ENCODE measurements around the gene MSH3. TPM values are rescaled to one million over a fixed set of nuclear protein-coding genes. Genes with fewer than 3 reads are reported as not detected.

The MSH3 gene
- total RNA-seq, 4 donors from 2014 or later: 17.5 to 24.4 (median 21.2) TPM

DNA sequence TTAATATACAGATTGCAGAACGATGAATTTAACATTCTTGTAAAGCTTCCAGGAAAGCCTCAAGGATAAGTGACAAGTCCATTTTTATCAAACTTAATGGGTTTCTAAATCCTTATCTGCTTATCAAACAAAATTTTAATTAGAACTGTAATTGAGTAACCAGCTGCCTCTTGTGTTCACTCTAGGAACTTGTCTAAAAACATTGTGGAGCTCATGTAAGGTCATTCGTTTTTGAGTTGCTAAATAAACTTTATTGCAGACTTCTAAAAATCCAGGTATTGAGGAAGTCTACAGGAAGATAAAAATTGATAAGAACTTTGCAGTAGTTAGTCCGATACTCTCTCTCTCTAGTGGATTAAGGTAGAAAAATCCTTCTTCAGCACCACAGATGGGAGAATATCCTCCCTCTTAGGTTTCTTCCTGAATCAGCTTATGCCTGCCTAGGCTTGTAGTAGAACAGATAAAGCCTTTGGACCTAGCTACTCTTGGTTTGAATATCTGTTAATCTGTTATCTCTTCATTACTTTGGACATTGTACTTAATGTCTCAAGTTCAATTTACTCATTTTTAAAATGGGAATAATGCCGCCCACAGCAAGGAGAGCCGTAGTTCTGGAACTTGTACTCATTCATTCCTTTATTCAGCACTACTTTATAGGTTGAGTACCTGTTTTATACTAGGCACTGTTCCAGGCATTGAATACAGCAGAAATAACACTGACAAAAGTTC, 60.3 kb downstream of the MSH3 start:
- TF ChIP-seq, protein P1, sequence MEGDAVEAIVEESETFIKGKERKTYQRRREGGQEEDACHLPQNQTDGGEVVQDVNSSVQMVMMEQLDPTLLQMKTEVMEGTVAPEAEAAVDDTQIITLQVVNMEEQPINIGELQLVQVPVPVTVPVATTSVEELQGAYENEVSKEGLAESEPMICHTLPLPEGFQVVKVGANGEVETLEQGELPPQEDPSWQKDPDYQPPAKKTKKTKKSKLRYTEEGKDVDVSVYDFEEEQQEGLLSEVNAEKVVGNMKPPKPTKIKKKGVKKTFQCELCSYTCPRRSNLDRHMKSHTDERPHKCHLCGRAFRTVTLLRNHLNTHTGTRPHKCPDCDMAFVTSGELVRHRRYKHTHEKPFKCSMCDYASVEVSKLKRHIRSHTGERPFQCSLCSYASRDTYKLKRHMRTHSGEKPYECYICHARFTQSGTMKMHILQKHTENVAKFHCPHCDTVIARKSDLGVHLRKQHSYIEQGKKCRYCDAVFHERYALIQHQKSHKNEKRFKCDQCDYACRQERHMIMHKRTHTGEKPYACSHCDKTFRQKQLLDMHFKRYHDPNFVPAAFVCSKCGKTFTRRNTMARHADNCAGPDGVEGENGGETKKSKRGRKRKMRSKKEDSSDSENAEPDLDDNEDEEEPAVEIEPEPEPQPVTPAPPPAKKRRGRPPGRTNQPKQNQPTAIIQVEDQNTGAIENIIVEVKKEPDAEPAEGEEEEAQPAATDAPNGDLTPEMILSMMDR (IDR thresholded peaks at IDR 0.05; ENCODE audit: low read depth): no peak

DNA sequence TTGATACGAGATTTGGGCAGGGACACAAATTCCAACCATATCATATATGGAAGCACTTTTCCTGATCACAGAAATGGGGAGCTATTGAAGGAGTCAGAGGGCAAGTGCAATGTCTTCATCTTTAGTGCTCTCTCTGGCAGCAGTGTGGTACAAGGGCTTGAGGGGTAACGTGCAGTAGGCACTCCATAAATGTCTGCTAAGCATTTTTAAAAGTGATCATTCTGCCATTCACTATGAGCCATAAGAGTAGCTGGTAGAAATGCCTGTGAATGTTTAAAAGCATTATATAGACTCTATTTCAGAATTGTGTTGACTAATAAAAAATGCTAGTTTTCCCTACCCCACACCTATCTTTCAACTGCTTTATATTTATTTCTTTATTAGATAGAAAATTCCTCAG, 61.4 kb downstream of the MSH3 start:
- TF ChIP-seq, protein P1 (IDR thresholded peaks at IDR 0.05; ENCODE audit: low read depth): no peak

DNA sequence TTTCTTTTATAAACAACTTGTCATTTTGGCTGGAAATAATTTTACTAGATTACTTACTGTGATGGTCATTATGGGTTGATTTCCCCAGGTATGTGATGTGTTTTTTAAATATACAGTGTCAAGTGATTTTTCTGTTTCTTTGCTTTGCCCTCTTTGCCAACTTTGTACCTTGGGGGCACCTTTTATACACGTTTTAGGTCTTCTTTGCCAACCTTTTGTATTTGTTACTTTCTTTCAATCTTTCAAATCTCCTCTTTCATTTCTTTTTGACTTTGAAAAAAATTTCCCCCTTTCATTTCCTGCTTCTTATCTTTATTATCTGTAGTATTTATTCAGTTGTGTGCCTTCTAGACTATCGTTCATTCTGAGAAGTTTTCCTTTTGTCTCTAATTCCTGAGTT, 65.7 kb downstream of the MSH3 start:
- TF ChIP-seq, protein P1 (IDR thresholded peaks at IDR 0.05; ENCODE audit: low read depth): no peak

DNA sequence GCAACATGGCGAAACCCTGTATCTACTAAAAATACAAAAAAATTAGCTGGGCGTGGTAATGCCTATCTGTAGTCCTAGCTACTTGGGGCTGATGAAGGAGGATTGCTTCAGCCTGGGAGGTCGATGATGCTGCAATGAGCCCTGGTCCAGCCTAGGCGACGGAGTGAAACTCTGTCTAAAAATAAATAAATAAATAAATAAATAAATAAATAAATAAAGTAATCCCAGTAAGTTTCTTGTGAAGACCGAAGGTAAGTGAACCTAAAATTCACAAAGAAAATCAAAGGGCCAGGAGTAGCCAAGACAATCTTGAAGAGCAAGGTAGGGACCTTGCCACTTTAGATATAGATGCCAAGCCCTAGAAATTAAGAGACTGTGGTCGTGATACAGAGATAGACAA, 68.5 kb downstream of the MSH3 start:
- TF ChIP-seq, protein P1 (IDR thresholded peaks at IDR 0.05; ENCODE audit: low read depth): no peak

DNA sequence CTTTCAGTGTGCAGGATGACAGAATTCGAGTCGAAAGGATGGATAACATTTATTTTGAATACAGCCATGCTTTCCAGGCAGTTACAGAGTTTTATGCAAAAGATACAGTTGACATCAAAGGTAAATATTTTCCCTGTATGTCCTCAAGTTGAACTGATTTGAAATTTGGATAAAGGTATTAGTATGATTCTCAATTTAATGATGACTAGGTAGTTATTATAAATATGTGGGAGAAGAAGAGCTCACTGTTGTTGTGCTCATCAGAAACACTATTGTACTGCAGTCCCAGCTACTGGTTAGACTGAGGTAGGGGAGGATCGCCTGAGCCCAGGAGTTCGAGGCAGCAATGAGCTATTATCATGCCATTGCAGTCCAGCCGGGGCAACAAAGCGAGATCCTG, 71.0 kb downstream of the MSH3 start:
- TF ChIP-seq, protein P1 (IDR thresholded peaks at IDR 0.05; ENCODE audit: low read depth): no peak

DNA sequence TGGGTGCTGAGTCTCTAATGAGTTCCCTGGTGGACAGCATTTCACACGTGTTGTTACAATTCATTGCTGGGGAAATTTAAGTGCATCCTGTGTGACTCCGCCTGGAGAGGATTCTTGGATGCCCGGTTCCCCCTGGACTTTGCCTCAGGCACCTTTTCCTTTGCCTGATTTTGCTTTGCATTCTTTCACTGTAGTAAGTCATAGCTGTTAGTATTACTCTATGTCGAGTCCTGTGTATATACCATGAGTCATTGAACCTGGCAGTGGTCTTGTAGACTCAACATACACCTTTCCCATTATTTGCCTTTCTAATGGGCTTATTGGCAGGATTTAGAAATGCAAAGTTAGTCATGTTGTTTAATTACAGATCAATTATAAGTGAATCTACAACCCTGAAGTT, 82.3 kb downstream of the MSH3 start:
- TF ChIP-seq, protein P1 (IDR thresholded peaks at IDR 0.05; ENCODE audit: low read depth): no peak

DNA sequence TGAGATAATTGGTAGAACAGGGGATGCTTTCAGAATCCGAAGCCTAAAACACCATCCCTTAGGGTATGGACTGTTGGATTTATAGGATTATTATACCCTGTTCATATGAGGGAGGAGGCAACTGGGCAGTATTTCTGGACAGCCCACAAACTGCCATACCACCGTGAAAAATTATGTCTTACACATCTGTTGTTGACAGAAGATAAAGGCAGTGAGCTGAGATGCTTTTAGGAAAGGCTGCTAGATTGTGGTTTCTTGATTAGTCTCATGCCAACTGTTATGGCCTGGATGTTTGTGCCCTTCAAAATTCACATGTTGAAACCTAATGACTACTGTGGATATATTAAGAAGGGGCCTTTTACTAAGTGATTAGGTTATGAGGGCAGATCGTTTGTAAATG, 84.0 kb downstream of the MSH3 start:
- TF ChIP-seq, protein P1 (IDR thresholded peaks at IDR 0.05; ENCODE audit: low read depth): no peak
